HG03025 (cell line): ENCODE data around the gene C2CD3.

ENCODE experiments used
- ATAC-seq: cut with Tn5 transposase; IDR thresholded peaks from one replicate; pipeline ENCODE4 v1.9.1; 2021; ENCODE audit warnings: mild to moderate bottlenecking, moderate library complexity; ENCODE audit not compliant: unreplicated experiment, low FRiP score

C2CD3 gene

GRCh38 chr11:74170694-74171629 is at the start of gene C2CD3, which contains the start of gene PPME1:
Gene C2CD3, minus strand, starts transcription at chr11:74171002. Its CDS starts 210 bp downstream, at chr11:74170792.
Gene PPME1, plus strand, starts transcription at chr11:74171289. Its CDS starts 133 bp downstream, at chr11:74171422.
- ATAC-seq = peak; percentile 96

GRCh38 chr11:74220376-74220775 is 49.6 kb upstream of the C2CD3 start:
- ATAC-seq = no peak

GRCh38 chr11:74212533-74212932 is 41.7 kb upstream of the C2CD3 start:
- ATAC-seq = no peak

GRCh38 chr11:74208507-74208906 is 37.7 kb upstream of the C2CD3 start:
- no peak for ATAC-seq

GRCh38 chr11:74206746-74207145 is 35.9 kb upstream of the C2CD3 start:
- no peak for ATAC-seq

GRCh38 chr11:74205181-74205580 is 34.4 kb upstream of the C2CD3 start:
- ATAC-seq = no peak

- no peak for ATAC-seq
Observed at GRCh38 chr11:74204701-74205100, 33.9 kb upstream of the C2CD3 start.

GRCh38 chr11:74203966-74204365 is 33.2 kb upstream of the C2CD3 start:
- no peak for ATAC-seq

GRCh38 chr11:74196781-74197486 is 26.1 kb upstream of the C2CD3 start:
- no peak for ATAC-seq

GRCh38 chr11:74195828-74196227 is 25.0 kb upstream of the C2CD3 start:
- no peak for ATAC-seq

- no peak for ATAC-seq
Observed at GRCh38 chr11:74185695-74186094, 14.9 kb upstream of the C2CD3 start.

- ATAC-seq = no peak
Observed at GRCh38 chr11:74185285-74185684, 14.5 kb upstream of the C2CD3 start.

GRCh38 chr11:74182635-74183034 is 11.8 kb upstream of the C2CD3 start:
- ATAC-seq = no peak

GRCh38 chr11:74179234-74180052 is 8.6 kb upstream of the C2CD3 start:
- ATAC-seq = no peak

GRCh38 chr11:74175920-74176319 is 5.1 kb upstream of the C2CD3 start:
- no peak for ATAC-seq

GRCh38 chr11:74171997-74172396 is 1.2 kb upstream of the C2CD3 start:
- no peak for ATAC-seq

- no peak for ATAC-seq
Observed at GRCh38 chr11:74171630-74171968, 797 bp upstream of the C2CD3 start.

- ATAC-seq = no peak
Observed at GRCh38 chr11:74169738-74170458, 904 bp downstream of the C2CD3 start.

GRCh38 chr11:74168838-74169237 is 2.0 kb downstream of the C2CD3 start:
- no peak for ATAC-seq
